KMS-11 (cell line): ENCODE results near the gene LOXHD1.

Experiments
- H2AFZ ChIP-seq: fragments of 200-600 bp; sonication (generic); 2 replicates; pipeline ENCODE4 v1.6.1; 2016; ENCODE audit warnings: antibody characterized with exemption, mixed run types, low read depth
- H3K27ac ChIP-seq: fragments of 200-600 bp; sonication (generic); 2 replicates; pipeline ENCODE4 v1.6.1; 2016; ENCODE audit warnings: mild to moderate bottlenecking, mixed run types
- H3K27me3 ChIP-seq: fragments of 200-600 bp; sonication (generic); 2 replicates; pipeline ENCODE4 v1.6.1; 2017; ENCODE audit warnings: mild to moderate bottlenecking, low read depth, mixed run types, moderate library complexity; ENCODE audit not compliant: insufficient read depth
- H3K36me3 ChIP-seq: fragments of 200-600 bp; sonication (generic); 2 replicates; pipeline ENCODE4 v1.6.1; 2017; ENCODE audit warnings: mild to moderate bottlenecking, mixed run types; ENCODE audit not compliant: insufficient read depth
- H3K4me1 ChIP-seq: fragments of 200-600 bp; sonication (generic); 2 replicates; pipeline ENCODE4 v1.6.1; 2016; ENCODE audit warnings: mild to moderate bottlenecking, low read depth, mixed run types; ENCODE audit not compliant: poor library complexity, severe bottlenecking
- H3K4me2 ChIP-seq: fragments of 200-600 bp; sonication (generic); 2 replicates; pipeline ENCODE4 v1.7.0; 2016; ENCODE audit warnings: mild to moderate bottlenecking, mixed run types
- H3K4me3 ChIP-seq: fragments of 200-600 bp; sonication (generic); IDR thresholded peaks from 2 replicates; pipeline ENCODE4 v1.6.1; 2017; ENCODE audit warnings: low read depth, low read length, mixed read lengths; ENCODE audit not compliant: insufficient read depth
- H3K79me2 ChIP-seq: fragments of 200-600 bp; sonication (generic); 2 replicates; pipeline ENCODE4 v1.6.1; 2016; ENCODE audit warnings: low read depth, mixed run types; ENCODE audit not compliant: insufficient read depth
- H3K9ac ChIP-seq: fragments of 200-600 bp; sonication (generic); 2 replicates; pipeline ENCODE4 v1.6.1; 2016; ENCODE audit warnings: mild to moderate bottlenecking, mixed run types
- H4K20me1 ChIP-seq: fragments of 200-600 bp; sonication (generic); 2 replicates; pipeline ENCODE4 v1.6.1; 2016; ENCODE audit warnings: mild to moderate bottlenecking, mixed run types; ENCODE audit not compliant: insufficient read depth
- TF ChIP-seq, protein P1 (sequence below): fragments of 200-600 bp; sonication (generic); conservative IDR thresholded peaks from 2 replicates; pipeline ENCODE4 v1.6.1; 2017; ENCODE audit warnings: low read depth, mild to moderate bottlenecking, antibody characterized with exemption, low read length, moderate library complexity, mixed read lengths

LOXHD1 gene

DNA sequence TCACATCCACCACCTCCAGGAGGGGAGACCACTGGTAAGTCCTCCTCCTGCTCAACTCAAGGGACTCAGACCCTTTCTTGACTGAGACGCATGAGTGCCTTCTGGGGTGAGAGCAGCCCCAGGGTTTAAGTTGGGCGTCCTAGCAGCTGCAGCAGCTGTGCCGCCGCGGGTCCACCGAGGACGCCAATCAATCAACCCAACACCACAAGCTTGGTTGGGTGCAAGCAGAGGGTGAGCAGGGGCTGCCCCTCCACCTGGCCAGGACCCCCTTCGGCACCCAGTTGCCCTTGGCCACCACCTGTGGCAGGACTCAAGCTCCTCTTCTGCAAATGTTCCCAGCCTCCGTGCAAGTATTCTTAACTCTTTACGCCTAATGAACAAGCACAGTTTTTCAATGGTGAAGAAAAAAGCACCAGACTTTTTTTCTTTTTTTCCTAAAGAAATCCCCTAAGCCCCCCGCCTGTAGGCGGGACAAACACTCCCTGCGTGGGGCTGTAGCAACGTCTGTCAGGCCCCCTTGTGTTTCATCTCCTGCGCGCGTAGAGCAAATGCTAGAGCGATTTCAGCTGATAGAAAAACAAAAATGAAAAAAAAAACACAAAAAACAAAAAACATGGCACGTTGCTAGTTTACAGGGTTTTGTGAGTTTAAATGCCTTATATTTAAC lies 197.1 kb downstream of the LOXHD1 start:
- H3K27me3 ChIP-seq = no peaks in the 10 kb centered on the region
- no peak overlapping the region for H3K27ac ChIP-seq

DNA sequence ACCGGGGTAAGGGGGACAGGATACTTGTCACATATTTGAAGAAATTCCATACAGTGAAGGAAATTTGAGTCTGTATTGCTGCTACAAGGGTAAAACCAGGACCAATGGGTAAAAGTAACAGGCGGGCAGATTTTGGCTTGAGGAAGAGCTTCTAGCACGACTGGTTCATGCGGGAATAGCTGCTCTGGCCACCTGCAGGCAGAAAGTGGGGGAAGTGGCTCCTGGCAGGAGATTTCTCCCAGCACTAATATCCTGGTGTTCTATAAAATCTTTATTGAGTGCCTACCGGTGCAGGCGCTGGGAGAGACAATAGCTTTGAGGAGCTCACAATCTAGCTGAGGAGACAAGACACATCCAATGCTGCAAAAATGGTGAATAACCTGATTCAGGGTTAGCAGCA lies 198.5 kb downstream of the LOXHD1 start:
- H4K20me1 ChIP-seq = no peaks in the 10 kb centered on the region
- no peak overlapping the region for H3K9ac ChIP-seq
- no peaks in the 10 kb centered on the region for H3K36me3 ChIP-seq
- no peaks in the 10 kb centered on the region for H3K4me1 ChIP-seq
- no peak overlapping the region for H3K4me2 ChIP-seq
- H3K79me2 ChIP-seq = no peaks in the 10 kb centered on the region
- H3K27me3 ChIP-seq = no peaks in the 10 kb centered on the region
- TF ChIP-seq, protein P1, sequence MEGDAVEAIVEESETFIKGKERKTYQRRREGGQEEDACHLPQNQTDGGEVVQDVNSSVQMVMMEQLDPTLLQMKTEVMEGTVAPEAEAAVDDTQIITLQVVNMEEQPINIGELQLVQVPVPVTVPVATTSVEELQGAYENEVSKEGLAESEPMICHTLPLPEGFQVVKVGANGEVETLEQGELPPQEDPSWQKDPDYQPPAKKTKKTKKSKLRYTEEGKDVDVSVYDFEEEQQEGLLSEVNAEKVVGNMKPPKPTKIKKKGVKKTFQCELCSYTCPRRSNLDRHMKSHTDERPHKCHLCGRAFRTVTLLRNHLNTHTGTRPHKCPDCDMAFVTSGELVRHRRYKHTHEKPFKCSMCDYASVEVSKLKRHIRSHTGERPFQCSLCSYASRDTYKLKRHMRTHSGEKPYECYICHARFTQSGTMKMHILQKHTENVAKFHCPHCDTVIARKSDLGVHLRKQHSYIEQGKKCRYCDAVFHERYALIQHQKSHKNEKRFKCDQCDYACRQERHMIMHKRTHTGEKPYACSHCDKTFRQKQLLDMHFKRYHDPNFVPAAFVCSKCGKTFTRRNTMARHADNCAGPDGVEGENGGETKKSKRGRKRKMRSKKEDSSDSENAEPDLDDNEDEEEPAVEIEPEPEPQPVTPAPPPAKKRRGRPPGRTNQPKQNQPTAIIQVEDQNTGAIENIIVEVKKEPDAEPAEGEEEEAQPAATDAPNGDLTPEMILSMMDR = no peak
- no peak overlapping the region for H2AFZ ChIP-seq
- H3K27ac ChIP-seq = no peak overlapping the region
- H3K4me3 ChIP-seq = no peak overlapping the region

More for the DNA sequence above, 197.1 kb downstream of the LOXHD1 start:
- no peaks in the 10 kb centered on the region for H4K20me1 ChIP-seq
- no peak overlapping the region for H3K4me2 ChIP-seq
- no peak overlapping the region for H3K9ac ChIP-seq
- H3K79me2 ChIP-seq = no peaks in the 10 kb centered on the region
- TF ChIP-seq, protein P1 = no peak
- no peak overlapping the region for H3K4me3 ChIP-seq
- no peak overlapping the region for H2AFZ ChIP-seq
- H3K4me1 ChIP-seq = no peaks in the 10 kb centered on the region
- H3K36me3 ChIP-seq = no peaks in the 10 kb centered on the region

DNA sequence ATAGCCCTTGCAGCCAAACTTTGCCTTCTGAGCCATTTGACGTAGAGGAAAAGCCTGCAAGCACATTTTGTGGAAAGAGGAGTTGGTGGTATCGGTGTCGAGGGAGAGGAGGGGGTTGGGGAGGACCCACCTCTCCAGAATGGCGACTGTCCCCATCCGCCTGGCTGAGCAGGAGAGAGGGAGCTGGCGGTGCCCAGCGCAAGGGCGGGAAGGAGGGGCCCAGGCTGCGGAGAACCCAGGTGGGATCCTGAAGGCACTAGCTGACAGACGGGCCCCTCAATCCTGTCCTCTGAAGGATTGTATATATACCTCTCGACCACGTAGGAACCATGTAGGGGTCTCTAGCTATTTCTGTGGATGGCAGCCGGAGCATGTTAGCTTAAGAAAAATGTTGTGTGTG lies 200.3 kb downstream of the LOXHD1 start:
- Histone ChIP-seq H3K4me3 (no peak overlapping the region), H3K36me3 (no peaks in the 10 kb centered on the region), H3K27ac (no peak overlapping the region), H3K4me1 (no peaks in the 10 kb centered on the region), H3K27me3 (no peaks in the 10 kb centered on the region), H2AFZ (no peak overlapping the region), H3K9ac (no peak overlapping the region), H4K20me1 (no peaks in the 10 kb centered on the region), H3K4me2 (no peak overlapping the region), H3K79me2 (no peaks in the 10 kb centered on the region)
- TF ChIP-seq, protein P1 = no peak

DNA sequence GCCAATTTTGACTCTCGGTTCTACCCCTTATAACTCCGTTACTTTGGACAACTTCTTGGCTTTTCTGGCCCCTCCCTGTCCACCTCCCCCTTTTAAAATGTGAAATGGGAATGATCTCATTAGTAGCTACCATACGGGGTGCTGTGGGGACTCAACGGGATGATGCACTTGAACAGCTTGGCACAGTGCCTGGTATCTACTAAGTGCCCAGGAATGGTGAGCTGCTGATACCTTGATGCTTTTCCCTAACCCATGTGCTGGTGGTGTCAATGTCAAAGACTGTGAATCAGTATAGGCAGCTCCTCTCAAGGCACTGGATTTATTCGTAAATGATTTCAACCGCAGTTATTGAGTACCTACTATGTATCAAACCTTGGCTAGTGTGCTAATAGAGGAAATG lies 204.2 kb downstream of the LOXHD1 start:
- Histone ChIP-seq H3K4me2 (no peak overlapping the region), H3K27ac (no peak overlapping the region), H3K4me3 (no peak overlapping the region), H3K27me3 (no peaks in the 10 kb centered on the region), H3K9ac (no peak overlapping the region), H3K4me1 (no peaks in the 10 kb centered on the region), H2AFZ (no peak overlapping the region), H3K36me3 (no peaks in the 10 kb centered on the region), H3K79me2 (no peaks in the 10 kb centered on the region), H4K20me1 (no peaks in the 10 kb centered on the region)
- TF ChIP-seq, protein P1 = no peak
